GM12865 (cell line): ENCODE results near the gene DUSP9.
"Not testable (repeated sequence)": the region's sequence is repeated elsewhere in the genome, so short reads cannot be mapped to it uniquely, and the experiment has no call there.

ENCODE experiments used
- DNase-seq: peaks from one replicate; pipeline ENCODE4 v3.0.0; 2010; ENCODE audit warnings: low read depth
- H3K4me3 ChIP-seq: 2 replicates; pipeline ENCODE4 v1.5.1; 2011; ENCODE audit warnings: mild to moderate bottlenecking, low read depth, low read length, control low read depth
- CTCF ChIP-seq: IDR thresholded peaks from 2 replicates; pipeline ENCODE4 v1.5.1; 2011; ENCODE audit warnings: low read length, control low read depth, low read depth, inconsistent platforms; ENCODE audit not compliant: insufficient read depth; ENCODE audit errors: missing control alignments

Gene DUSP9

GRCh38 chrX:153602601-153603000, 44.4 kb upstream of the DUSP9 start:
- no peak overlapping the region for H3K4me3 ChIP-seq
- DNase-seq, result no peak
- no peak for TF ChIP-seq CTCF

GRCh38 chrX:153603131-153603656, 43.8 kb upstream of the DUSP9 start:
- H3K4me3 ChIP-seq, result no peak overlapping the region
- no peak for DNase-seq
- no peak for TF ChIP-seq CTCF

GRCh38 chrX:153604666-153605380, 42.2 kb upstream of the DUSP9 start:
- H3K4me3 ChIP-seq, DNase-seq: not testable (repeated sequence)

- no peak for TF ChIP-seq CTCF
- DNase-seq, result no peak
Measured at GRCh38 chrX:153606503-153606902, 40.5 kb upstream of the DUSP9 start.

GRCh38 chrX:153608376-153608775, 38.6 kb upstream of the DUSP9 start:
- no peak overlapping the region for H3K4me3 ChIP-seq
- TF ChIP-seq CTCF, result no peak
- no peak for DNase-seq

More at GRCh38 chrX:153606503-153606902, 40.5 kb upstream of the DUSP9 start:
- H3K4me3 ChIP-seq, result no peak overlapping the region

GRCh38 chrX:153608806-153609205, 38.2 kb upstream of the DUSP9 start:
- no peak for TF ChIP-seq CTCF
- DNase-seq, result no peak

GRCh38 chrX:153609917-153610835, 36.8 kb upstream of the DUSP9 start:
- peak overlapping the region; percentile 36; the same call in 1 of the 2 replicates for H3K4me3 ChIP-seq
- peak; percentile 76 for TF ChIP-seq CTCF
- DNase-seq, result peak; percentile 70

More at GRCh38 chrX:153608806-153609205, 38.2 kb upstream of the DUSP9 start:
- H3K4me3 ChIP-seq, result no peak overlapping the region
